HL-60 (cell line): Measurements from ENCODE around the gene NLRC5.
"Not testable (repeated sequence)": the region's sequence is repeated elsewhere in the genome, so short reads cannot be mapped to it uniquely, and the experiment has no call there.

Experiments used
- DNase-seq, 2 experiments: peaks; one replicate each; pipeline ENCODE4 v3.0.0-alpha.2; 2010 to 2020; ENCODE audit warnings: low read depth in 1 of 2, low spot score in 1 of 2
- H3K27ac ChIP-seq: fragments of 250-450 bp; sonication (Bioruptor Pico); replicated peaks from 2 replicates; pipeline ENCODE4 v1.5.1; 2020; ENCODE audit warnings: mild to moderate bottlenecking, moderate library complexity
- H3K27me3 ChIP-seq: fragments of 250-450 bp; sonication (Bioruptor Pico); 2 replicates; pipeline ENCODE4 v1.5.1; 2021; ENCODE audit warnings: mild to moderate bottlenecking, moderate library complexity; ENCODE audit not compliant: insufficient read depth, poor library complexity, severe bottlenecking
- H3K4me3 ChIP-seq: replicated peaks from 2 replicates; pipeline ENCODE4 v1.5.1; 2011; ENCODE audit warnings: mild to moderate bottlenecking, control low read depth, low read length; ENCODE audit not compliant: insufficient read depth
- CTCF ChIP-seq: IDR thresholded peaks from one replicate; pipeline ENCODE4 v1.5.1; 2011; ENCODE audit warnings: low read length, control low read depth, inconsistent platforms; ENCODE audit not compliant: insufficient read depth
- GABPA ChIP-seq: IDR thresholded peaks from 2 replicates; pipeline ENCODE4 v1.6.1; 2012; ENCODE audit warnings: low read depth
- POLR2AphosphoS5 ChIP-seq: IDR thresholded peaks from 2 replicates; pipeline ENCODE4 v1.6.1; 2012; ENCODE audit warnings: low read depth
- SPI1 ChIP-seq: IDR thresholded peaks from 2 replicates; pipeline ENCODE4 v1.6.1; 2012; ENCODE audit warnings: low read depth, mild to moderate bottlenecking, borderline replicate concordance
- TF ChIP-seq, protein P1 (sequence below): IDR thresholded peaks from 2 replicates; pipeline ENCODE4 v1.6.1; 2012; ENCODE audit warnings: low read depth; ENCODE audit not compliant: insufficient replicate concordance

Gene NLRC5

GRCh38 chr16:56973294-56973689 is 16.1 kb upstream of the NLRC5 start:
- no peaks in the 10 kb centered on the region for H3K27me3 ChIP-seq
- no peak for TF ChIP-seq CTCF
- TF ChIP-seq GABPA: no peak
- no peak for TF ChIP-seq POLR2AphosphoS5
- TF ChIP-seq SPI1: no peak
- TF ChIP-seq, protein P1, sequence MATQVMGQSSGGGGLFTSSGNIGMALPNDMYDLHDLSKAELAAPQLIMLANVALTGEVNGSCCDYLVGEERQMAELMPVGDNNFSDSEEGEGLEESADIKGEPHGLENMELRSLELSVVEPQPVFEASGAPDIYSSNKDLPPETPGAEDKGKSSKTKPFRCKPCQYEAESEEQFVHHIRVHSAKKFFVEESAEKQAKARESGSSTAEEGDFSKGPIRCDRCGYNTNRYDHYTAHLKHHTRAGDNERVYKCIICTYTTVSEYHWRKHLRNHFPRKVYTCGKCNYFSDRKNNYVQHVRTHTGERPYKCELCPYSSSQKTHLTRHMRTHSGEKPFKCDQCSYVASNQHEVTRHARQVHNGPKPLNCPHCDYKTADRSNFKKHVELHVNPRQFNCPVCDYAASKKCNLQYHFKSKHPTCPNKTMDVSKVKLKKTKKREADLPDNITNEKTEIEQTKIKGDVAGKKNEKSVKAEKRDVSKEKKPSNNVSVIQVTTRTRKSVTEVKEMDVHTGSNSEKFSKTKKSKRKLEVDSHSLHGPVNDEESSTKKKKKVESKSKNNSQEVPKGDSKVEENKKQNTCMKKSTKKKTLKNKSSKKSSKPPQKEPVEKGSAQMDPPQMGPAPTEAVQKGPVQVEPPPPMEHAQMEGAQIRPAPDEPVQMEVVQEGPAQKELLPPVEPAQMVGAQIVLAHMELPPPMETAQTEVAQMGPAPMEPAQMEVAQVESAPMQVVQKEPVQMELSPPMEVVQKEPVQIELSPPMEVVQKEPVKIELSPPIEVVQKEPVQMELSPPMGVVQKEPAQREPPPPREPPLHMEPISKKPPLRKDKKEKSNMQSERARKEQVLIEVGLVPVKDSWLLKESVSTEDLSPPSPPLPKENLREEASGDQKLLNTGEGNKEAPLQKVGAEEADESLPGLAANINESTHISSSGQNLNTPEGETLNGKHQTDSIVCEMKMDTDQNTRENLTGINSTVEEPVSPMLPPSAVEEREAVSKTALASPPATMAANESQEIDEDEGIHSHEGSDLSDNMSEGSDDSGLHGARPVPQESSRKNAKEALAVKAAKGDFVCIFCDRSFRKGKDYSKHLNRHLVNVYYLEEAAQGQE: no peak
- no peak overlapping the region for H3K27ac ChIP-seq

GRCh38 chr16:56973899-56974298 is 15.5 kb upstream of the NLRC5 start:
- H3K4me3 ChIP-seq, H3K27ac ChIP-seq, DNase-seq, H3K27me3 ChIP-seq: not testable (repeated sequence)

More at GRCh38 chr16:56973294-56973689, 16.1 kb upstream of the NLRC5 start:
- H3K4me3 ChIP-seq: no peak overlapping the region
- no peak for DNase-seq

DNA sequence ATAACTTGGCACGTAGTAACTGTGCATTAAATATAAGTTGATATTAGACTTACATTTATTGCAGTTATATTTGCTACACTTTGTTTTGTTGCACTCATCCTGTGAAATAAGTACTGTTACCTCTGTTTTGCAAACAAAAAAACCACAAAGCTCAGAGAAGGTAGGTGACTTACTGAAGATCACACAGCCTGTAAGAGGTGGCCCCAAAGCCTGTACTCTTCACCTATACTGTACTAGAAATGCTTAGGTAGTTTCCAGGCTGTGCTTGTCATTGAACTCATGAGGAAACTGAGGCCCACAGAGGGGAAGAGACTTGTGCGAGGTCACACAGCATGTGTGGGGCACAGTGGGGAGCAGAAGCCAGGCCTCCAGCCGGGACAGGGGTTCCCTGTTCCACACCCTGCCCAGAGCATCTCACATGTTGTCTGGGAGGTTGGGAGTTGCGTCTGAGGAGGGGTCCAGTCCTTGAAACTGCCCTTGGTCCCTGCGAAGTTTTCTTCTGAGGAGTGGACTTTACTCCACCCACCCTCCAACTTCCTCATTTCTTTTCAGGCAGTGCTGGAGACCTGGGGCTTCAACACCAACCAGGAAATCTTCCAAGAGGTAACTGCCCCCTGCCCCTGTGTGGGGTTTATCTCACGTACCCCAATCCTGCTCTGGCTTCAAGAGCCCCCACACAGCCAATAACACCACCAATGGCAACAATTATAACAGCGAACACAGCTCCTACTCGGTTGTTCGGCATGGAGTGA is 14.6 kb upstream of the NLRC5 start:
- peak in 1 of 2 experiments; percentile 60 for DNase-seq
- no peak for TF ChIP-seq CTCF
- TF ChIP-seq SPI1: peak; percentile 77; the same call in 1 of the 2 replicates
- TF ChIP-seq POLR2AphosphoS5: no peak
- no peak for TF ChIP-seq GABPA
- Histone ChIP-seq H3K27ac (peak overlapping the region; percentile 51), H3K4me3 (no peak overlapping the region), H3K27me3 (no peaks in the 10 kb centered on the region)

DNA sequence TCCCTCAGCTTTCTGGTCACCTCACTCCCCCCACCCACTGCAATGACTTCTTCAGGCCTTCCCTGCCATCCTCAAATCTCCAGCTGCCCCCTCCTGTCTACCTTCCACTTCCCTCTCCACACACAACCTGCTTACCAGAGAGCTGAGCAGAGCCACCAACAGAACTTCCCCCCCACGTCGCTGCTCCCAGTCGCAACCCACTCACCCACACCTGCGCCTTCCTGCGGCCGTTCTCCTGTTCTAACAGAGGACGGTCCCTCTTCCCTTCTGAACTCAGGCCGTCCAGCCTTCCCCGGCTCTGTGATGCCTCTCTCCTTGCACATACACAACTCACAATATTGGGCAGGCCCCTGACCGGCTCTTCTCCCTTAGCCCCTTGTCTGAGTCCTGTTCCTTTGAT is 13.6 kb upstream of the NLRC5 start:
- TF ChIP-seq CTCF: no peak
- no peak for TF ChIP-seq SPI1
- TF ChIP-seq, protein P1: no peak
- no peak for TF ChIP-seq GABPA
- TF ChIP-seq POLR2AphosphoS5: no peak
- DNase-seq: no peak

More for the DNA sequence above, 13.6 kb upstream of the NLRC5 start:
- Histone ChIP-seq H3K4me3 (no peak overlapping the region), H3K27ac (peak overlapping the region; percentile 51; the same call in 1 of the 2 replicates), H3K27me3 (no peaks in the 10 kb centered on the region)
